CD8-positive, alpha-beta memory T cell (primary cell): ENCODE data around the gene TIAM1. TPM values are rescaled to one million over a fixed set of nuclear protein-coding genes. Genes with fewer than 3 reads are reported as not detected.

Experiments used
- CTCF ChIA-PET: fragments of 350-600 bp; sonication (Branson Sonifier 250); formaldehyde crosslinking; loops from one replicate; lab custom pipeline; 2021; ENCODE audit warnings: antibody characterized with exemption; lab: Charles Lee
- POLR2A ChIA-PET: fragments of 350-600 bp; sonication (Branson Sonifier 250); formaldehyde crosslinking; loops from one replicate; lab custom pipeline; 2021; ENCODE audit warnings: antibody characterized with exemption; lab: Charles Lee
- DNase-seq, 5 donors: peaks; one replicate each; pipeline versions ENCODE4 v3.0.0 to v3.0.0-alpha.2; 2020 to 2022; ENCODE audit warnings: mixed read lengths in 1 of 5
- H3K27ac ChIP-seq: one replicate; pipeline ENCODE4 v1.7.0; 2013; ENCODE audit warnings: low read depth, mild to moderate bottlenecking, low read length, moderate library complexity
- H3K27me3 ChIP-seq: 2 replicates; pipeline ENCODE4 v1.7.0; 2013; ENCODE audit warnings: low read length, mild to moderate bottlenecking; ENCODE audit not compliant: insufficient read depth, poor library complexity, severe bottlenecking
- H3K36me3 ChIP-seq: 2 replicates; pipeline ENCODE4 v1.7.0; 2013; ENCODE audit warnings: mild to moderate bottlenecking, low read length, moderate library complexity; ENCODE audit not compliant: insufficient read depth
- H3K4me1 ChIP-seq: 2 replicates; pipeline ENCODE4 v1.7.0; 2013; ENCODE audit warnings: mild to moderate bottlenecking, low read length, moderate library complexity; ENCODE audit not compliant: insufficient read depth
- H3K4me3 ChIP-seq: 2 replicates; pipeline ENCODE4 v1.7.0; 2013; ENCODE audit warnings: mild to moderate bottlenecking, low read length
- H3K9me3 ChIP-seq: 2 replicates; pipeline ENCODE4 v1.7.0; 2013; ENCODE audit warnings: mild to moderate bottlenecking, low read length
- H3K27ac Mint-ChIP-seq, 8 donors: one replicate each; pipeline ENCODE4 v1.8.0; 2020 to 2021; ENCODE audit warnings: mixed read lengths in 8 of 8, mild to moderate bottlenecking in 6 of 8, inconsistent platforms in 3 of 8, moderate library complexity in 3 of 8
- H3K27me3 Mint-ChIP-seq, 2 donors: one replicate each; pipeline ENCODE4 v1.8.0; 2020 to 2021; ENCODE audit warnings: mixed read lengths in 2 of 2, mild to moderate bottlenecking in 1 of 2, moderate library complexity in 1 of 2
- H3K36me3 Mint-ChIP-seq, 3 donors: one replicate each; pipeline ENCODE4 v1.8.0; 2020 to 2021; ENCODE audit warnings: mixed read lengths in 3 of 3, inconsistent platforms in 1 of 3, mild to moderate bottlenecking in 1 of 3
- H3K4me1 Mint-ChIP-seq, 3 donors: one replicate each; pipeline ENCODE4 v1.8.0; 2020 to 2021; ENCODE audit warnings: mixed read lengths in 3 of 3, inconsistent platforms in 1 of 3, mild to moderate bottlenecking in 1 of 3
- H3K4me3 Mint-ChIP-seq, 7 donors: one replicate each; pipeline ENCODE4 v1.8.0; 2020 to 2021; ENCODE audit warnings: mixed read lengths in 7 of 7, mild to moderate bottlenecking in 6 of 7, moderate library complexity in 4 of 7, inconsistent platforms in 2 of 7
- H3K9me3 Mint-ChIP-seq, 5 donors: one replicate each; pipeline ENCODE4 v1.8.0; 2020 to 2022; ENCODE audit warnings: mixed read lengths in 5 of 5, mild to moderate bottlenecking in 3 of 5, moderate library complexity in 2 of 5, inconsistent platforms in 1 of 5
- polyA plus RNA-seq: library from polyadenylated mRNA; unstranded; fragments of 300-500 nt; fragmentation: Illumina TruSeq; gene quantifications from one replicate; pipeline ENCODE4 v1.2.3, GENCODE V29; 2021
- total RNA-seq, 2 experiments: library from RNA; stranded (reverse); gene quantifications; one replicate each; pipeline ENCODE4 v1.2.3, GENCODE V29; 2021

Gene TIAM1
- total and polyA plus RNA-seq, 3 experiments from 2014 or later = 6.3 to 37.4 (median 37.3) TPM

GRCh38 chr21:31265366-31266013 is 78.6 kb downstream of the TIAM1 start:
- Histone ChIP-seq H3K4me1 (no peaks in the 10 kb centered on the region), H3K27ac (no peak overlapping the region), H3K36me3 (no peaks in the 10 kb centered on the region), H3K4me3 (no peak overlapping the region), H3K9me3 (no peaks in the 10 kb centered on the region), H3K27me3 (no peaks in the 10 kb centered on the region)
- Mint-ChIP-seq H3K4me3 (peak overlapping the region in 2 of 7 donors; percentile 24 to 42), H3K27me3 (peaks cover 3 to 13% of the 10 kb centered on the region in 2 donors), H3K9me3 (no peaks in the 10 kb centered on the region), H3K4me1 (peaks cover 9 to 22% (median 14%) of the 10 kb centered on the region in 3 donors), H3K27ac (peak overlapping the region in 1 of 8 donors; percentile 76), H3K36me3 (peaks cover 0 to 6% (median 5%) of the 10 kb centered on the region in 3 donors)
- POLR2A ChIA-PET = no interaction called here
- CTCF ChIA-PET = interaction anchor here (0.8 kb wide), 1 partner anchor 12 kb away, joined by 3 read pairs; no protein-coding TSS in a partner anchor
- no peak for DNase-seq

- Histone ChIP-seq H3K27ac (no peak overlapping the region), H3K27me3 (no peaks in the 10 kb centered on the region), H3K4me1 (no peaks in the 10 kb centered on the region), H3K36me3 (no peaks in the 10 kb centered on the region), H3K9me3 (no peaks in the 10 kb centered on the region), H3K4me3 (no peak overlapping the region)
- Mint-ChIP-seq H3K27me3 (peaks cover 3 to 9% of the 10 kb centered on the region in 2 donors), H3K9me3 (no peaks in the 10 kb centered on the region), H3K27ac (peak overlapping the region in 1 of 8 donors; percentile 17), H3K4me1 (peaks cover 9 to 21% (median 14%) of the 10 kb centered on the region in 3 donors), H3K36me3 (peaks cover 0 to 5% (median 3%) of the 10 kb centered on the region in 3 donors), H3K4me3 (no peak overlapping the region)
- POLR2A ChIA-PET = no interaction called here
- CTCF ChIA-PET = no interaction called here
- DNase-seq = no peak
Observed at GRCh38 chr21:31264574-31264973, 79.5 kb downstream of the TIAM1 start.

DNA sequence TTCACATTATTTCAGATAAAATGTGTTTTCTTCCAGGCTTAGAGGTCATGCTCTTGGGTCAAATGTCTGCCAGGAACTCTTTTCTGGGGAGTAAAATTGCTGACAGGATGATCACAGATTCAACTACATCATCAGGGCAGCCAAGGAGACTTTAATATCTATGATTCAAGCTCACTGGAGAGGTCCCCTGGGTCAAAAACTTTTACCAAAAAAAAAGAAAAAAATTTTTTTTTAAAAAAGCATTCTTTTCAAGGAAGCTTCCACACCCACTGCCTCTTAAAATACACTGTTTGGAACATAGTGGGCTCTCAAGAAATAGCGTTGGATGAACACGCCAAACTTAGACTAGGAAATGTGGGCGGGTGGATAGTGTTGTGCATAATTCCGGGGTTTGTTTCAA is 81.3 kb downstream of the TIAM1 start:
- Histone ChIP-seq H3K27ac (no peak overlapping the region), H3K4me1 (no peaks in the 10 kb centered on the region), H3K27me3 (no peaks in the 10 kb centered on the region), H3K4me3 (no peak overlapping the region), H3K9me3 (no peaks in the 10 kb centered on the region), H3K36me3 (no peaks in the 10 kb centered on the region)
- no peak overlapping the region for H3K27ac Mint-ChIP-seq
- H3K4me1 Mint-ChIP-seq = peaks cover 2 to 12% (median 6%) of the 10 kb centered on the region in 3 donors
- CTCF ChIA-PET = no interaction called here
- H3K36me3 Mint-ChIP-seq = peaks cover 0 to 5% (median 2%) of the 10 kb centered on the region in 3 donors
- no peaks in the 10 kb centered on the region for H3K9me3 Mint-ChIP-seq
- POLR2A ChIA-PET = no interaction called here
- H3K4me3 Mint-ChIP-seq = no peak overlapping the region
- peaks cover 5 to 9% of the 10 kb centered on the region in 2 donors for H3K27me3 Mint-ChIP-seq
- no peak for DNase-seq

DNA sequence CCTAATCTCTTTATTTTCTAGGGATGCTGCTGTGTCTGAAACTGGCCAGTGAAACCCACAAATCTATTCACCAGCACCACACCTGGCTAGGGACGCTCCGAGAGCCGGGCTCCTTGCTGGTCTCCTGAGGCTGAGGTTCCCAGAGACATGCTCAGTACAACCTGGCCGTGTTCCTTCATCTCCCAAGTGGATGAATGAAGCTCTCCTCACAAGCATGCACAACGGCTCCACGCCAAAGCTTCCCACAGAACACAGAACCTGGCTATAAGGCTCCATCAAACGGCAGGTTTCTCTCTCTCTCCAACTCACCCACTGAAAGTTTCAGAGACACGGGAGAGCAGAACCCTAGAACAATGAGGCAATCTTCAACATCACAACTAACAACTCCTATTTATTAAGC is 82.3 kb downstream of the TIAM1 start:
- H3K9me3 Mint-ChIP-seq = no peaks in the 10 kb centered on the region
- H3K4me1 Mint-ChIP-seq = peaks cover 2 to 10% (median 6%) of the 10 kb centered on the region in 3 donors
- no peaks in the 10 kb centered on the region for H3K9me3 ChIP-seq
- H3K4me3 Mint-ChIP-seq = no peak overlapping the region
- no peak overlapping the region for H3K27ac ChIP-seq
- CTCF ChIA-PET = no interaction called here
- peaks cover 5 to 9% of the 10 kb centered on the region in 2 donors for H3K27me3 Mint-ChIP-seq
- H3K36me3 Mint-ChIP-seq = peaks cover 0 to 5% (median 2%) of the 10 kb centered on the region in 3 donors
- H3K4me3 ChIP-seq = no peak overlapping the region
- no peaks in the 10 kb centered on the region for H3K4me1 ChIP-seq
- POLR2A ChIA-PET = no interaction called here
- H3K27me3 ChIP-seq = no peaks in the 10 kb centered on the region
- no peak overlapping the region for H3K27ac Mint-ChIP-seq
- no peak for DNase-seq
- no peaks in the 10 kb centered on the region for H3K36me3 ChIP-seq

DNA sequence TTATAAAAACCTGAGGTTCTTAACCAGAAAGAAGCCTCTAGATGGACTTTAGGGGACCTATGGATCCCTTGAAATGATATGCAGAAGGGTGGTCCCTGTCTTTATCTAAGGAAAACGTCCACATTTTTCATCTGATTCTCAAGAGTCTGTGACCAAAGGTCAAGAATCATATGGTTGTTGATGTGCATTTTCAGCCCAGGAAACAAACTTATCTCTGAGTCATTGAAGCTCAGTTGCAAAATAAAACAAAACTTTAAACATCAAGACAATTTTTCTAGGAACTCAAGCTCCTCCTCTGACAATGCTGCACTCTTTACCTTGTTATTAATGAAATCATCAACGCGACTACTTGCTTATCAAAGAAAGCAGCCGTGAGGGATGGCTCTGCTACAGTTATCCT is 83.3 kb downstream of the TIAM1 start:
- H3K27me3 ChIP-seq = no peaks in the 10 kb centered on the region
- H3K4me3 ChIP-seq = no peak overlapping the region
- H3K9me3 Mint-ChIP-seq = no peaks in the 10 kb centered on the region
- no peak overlapping the region for H3K27ac ChIP-seq
- no peaks in the 10 kb centered on the region for H3K9me3 ChIP-seq
- no peak overlapping the region for H3K27ac Mint-ChIP-seq
- H3K36me3 Mint-ChIP-seq = peaks cover 0 to 1% (median 0%) of the 10 kb centered on the region in 3 donors
- CTCF ChIA-PET = no interaction called here
- H3K4me1 ChIP-seq = no peaks in the 10 kb centered on the region
- H3K27me3 Mint-ChIP-seq = peaks cover 2 to 4% of the 10 kb centered on the region in 2 donors
- H3K36me3 ChIP-seq = no peaks in the 10 kb centered on the region
- POLR2A ChIA-PET = no interaction called here
- H3K4me3 Mint-ChIP-seq = no peak overlapping the region
- DNase-seq = no peak
- peaks cover 2 to 7% (median 4%) of the 10 kb centered on the region in 3 donors for H3K4me1 Mint-ChIP-seq

GRCh38 chr21:31258073-31258472 is 86.0 kb downstream of the TIAM1 start:
- no peaks in the 10 kb centered on the region for H3K36me3 ChIP-seq
- CTCF ChIA-PET = interaction anchor here (1.9 kb wide), 1 partner anchor 17 kb away, joined by 5 read pairs; no protein-coding TSS in a partner anchor
- no peaks in the 10 kb centered on the region for H3K9me3 ChIP-seq
- no peak for DNase-seq
- Mint-ChIP-seq H3K9me3 (no peaks in the 10 kb centered on the region), H3K36me3 (peaks cover 0 to 3% (median 0%) of the 10 kb centered on the region in 3 donors), H3K27ac (no peak overlapping the region), H3K4me1 (no peaks in the 10 kb centered on the region), H3K27me3 (peaks cover 0 to 2% of the 10 kb centered on the region in 2 donors), H3K4me3 (no peak overlapping the region)
- no peak overlapping the region for H3K27ac ChIP-seq
- H3K4me3 ChIP-seq = no peak overlapping the region
- H3K27me3 ChIP-seq = no peaks in the 10 kb centered on the region
- POLR2A ChIA-PET = no interaction called here
- no peaks in the 10 kb centered on the region for H3K4me1 ChIP-seq

DNA sequence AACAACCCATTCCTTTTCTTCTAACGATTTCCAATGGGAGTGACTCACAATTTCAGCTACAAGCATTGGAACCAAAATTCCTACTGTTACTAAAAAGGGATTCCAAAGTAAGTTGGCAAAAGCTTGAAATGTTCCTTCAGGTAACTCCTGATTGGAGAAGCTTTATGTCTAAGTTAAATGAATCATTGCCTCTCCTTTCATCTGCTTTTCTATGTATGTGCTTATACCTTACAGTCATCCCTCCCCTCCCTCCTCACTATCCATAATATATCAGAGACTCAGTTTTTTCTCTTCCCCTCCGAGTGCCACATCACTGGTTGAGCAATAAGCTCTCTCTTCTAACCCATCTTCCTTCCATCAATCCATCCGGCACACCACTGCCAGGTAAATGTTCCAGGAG is 86.8 kb downstream of the TIAM1 start:
- Histone ChIP-seq H3K4me3 (no peak overlapping the region), H3K27ac (no peak overlapping the region), H3K4me1 (no peaks in the 10 kb centered on the region), H3K36me3 (no peaks in the 10 kb centered on the region), H3K9me3 (no peaks in the 10 kb centered on the region), H3K27me3 (no peaks in the 10 kb centered on the region)
- H3K9me3 Mint-ChIP-seq = no peaks in the 10 kb centered on the region
- CTCF ChIA-PET = no interaction called here
- peaks cover 0 to 2% of the 10 kb centered on the region in 2 donors for H3K27me3 Mint-ChIP-seq
- H3K36me3 Mint-ChIP-seq = peaks cover 0 to 3% (median 0%) of the 10 kb centered on the region in 3 donors
- H3K27ac Mint-ChIP-seq = no peak overlapping the region
- DNase-seq = no peak
- POLR2A ChIA-PET = no interaction called here
- no peaks in the 10 kb centered on the region for H3K4me1 Mint-ChIP-seq
- no peak overlapping the region for H3K4me3 Mint-ChIP-seq

- peaks cover 0 to 3% (median 0%) of the 10 kb centered on the region in 3 donors for H3K36me3 Mint-ChIP-seq
- Histone ChIP-seq H3K4me3 (no peak overlapping the region), H3K4me1 (no peaks in the 10 kb centered on the region), H3K9me3 (no peaks in the 10 kb centered on the region), H3K36me3 (no peaks in the 10 kb centered on the region), H3K27me3 (no peaks in the 10 kb centered on the region), H3K27ac (no peak overlapping the region)
- DNase-seq = no peak
- H3K9me3 Mint-ChIP-seq = no peaks in the 10 kb centered on the region
- H3K27ac Mint-ChIP-seq = no peak overlapping the region
- POLR2A ChIA-PET = no interaction called here
- no peaks in the 10 kb centered on the region for H3K4me1 Mint-ChIP-seq
- H3K27me3 Mint-ChIP-seq = peaks cover 0 to 2% of the 10 kb centered on the region in 2 donors
- H3K4me3 Mint-ChIP-seq = no peak overlapping the region
- CTCF ChIA-PET = interaction anchor here (0.8 kb wide), 1 partner anchor 20 kb away, joined by 3 read pairs; no protein-coding TSS in a partner anchor
Observed at GRCh38 chr21:31255896-31256295, 88.2 kb downstream of the TIAM1 start.
